GM21723 (cell line): Measurements from ENCODE around the gene LCN1.

Experiments used
- ATAC-seq: cut with Tn5 transposase; IDR thresholded peaks from one replicate; pipeline ENCODE4 v1.9.1; 2021; ENCODE audit warnings: mild to moderate bottlenecking, moderate library complexity; ENCODE audit not compliant: unreplicated experiment

LCN1 gene

GRCh38 chr9:135488013-135488330, 33.3 kb upstream of the LCN1 start:
- ATAC-seq: no peak

DNA sequence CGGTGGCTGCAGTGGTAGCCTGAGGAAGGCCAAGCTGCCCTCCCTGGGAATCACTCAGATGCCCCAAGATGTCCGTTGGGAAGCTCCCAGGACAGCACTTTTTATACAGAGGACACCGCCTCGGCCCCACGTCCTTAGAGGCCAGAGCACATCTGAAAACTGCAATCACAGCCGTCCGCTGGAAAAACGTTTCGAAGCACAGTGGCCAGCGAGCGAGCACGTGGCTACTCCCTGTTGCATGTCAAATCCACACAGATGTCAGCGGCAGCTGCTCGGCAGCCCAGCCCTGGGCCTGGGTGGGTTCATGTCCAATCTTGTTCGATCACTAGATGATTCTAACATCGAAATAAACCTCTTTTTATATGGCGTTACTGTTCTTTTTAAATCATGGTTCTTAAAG, 32.7 kb upstream of the LCN1 start:
- ATAC-seq: no peak

DNA sequence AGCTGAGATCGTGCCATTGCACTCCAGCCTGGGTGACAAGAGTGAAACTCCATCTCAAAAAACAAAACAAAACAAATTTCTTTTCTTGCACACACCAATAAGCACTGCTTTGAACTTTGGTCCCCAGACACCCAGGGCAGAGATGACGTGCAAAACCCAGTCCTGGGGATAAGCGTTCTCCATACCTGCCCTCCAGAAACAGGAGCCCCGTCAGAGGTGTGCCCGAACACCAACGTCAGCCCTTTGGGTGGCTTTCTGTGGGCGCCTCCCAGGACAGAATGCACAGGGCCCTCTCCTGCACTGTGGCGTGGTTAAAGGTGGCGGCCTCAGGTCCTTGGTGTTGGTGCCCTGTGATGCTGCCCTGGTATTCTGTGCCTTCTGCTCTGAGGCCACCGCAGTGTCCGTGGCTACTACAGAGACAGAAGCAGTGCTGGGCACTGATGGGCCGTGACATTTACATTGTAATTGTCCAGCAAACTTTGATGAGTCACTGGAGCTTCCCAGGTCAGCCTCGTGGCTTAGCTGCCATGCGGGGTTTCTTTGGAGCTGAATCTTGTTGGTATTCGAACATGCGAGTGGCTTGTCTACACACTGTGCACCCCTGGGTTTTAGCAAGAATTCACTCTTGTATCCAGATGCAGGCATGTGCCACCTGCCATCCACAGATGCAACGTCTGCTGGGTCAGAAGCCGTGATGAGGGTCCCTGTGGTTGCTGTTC, 31.9 kb upstream of the LCN1 start:
- ATAC-seq: no peak

- ATAC-seq: no peak
Measured at GRCh38 chr9:135490166-135490870, 30.9 kb upstream of the LCN1 start.

DNA sequence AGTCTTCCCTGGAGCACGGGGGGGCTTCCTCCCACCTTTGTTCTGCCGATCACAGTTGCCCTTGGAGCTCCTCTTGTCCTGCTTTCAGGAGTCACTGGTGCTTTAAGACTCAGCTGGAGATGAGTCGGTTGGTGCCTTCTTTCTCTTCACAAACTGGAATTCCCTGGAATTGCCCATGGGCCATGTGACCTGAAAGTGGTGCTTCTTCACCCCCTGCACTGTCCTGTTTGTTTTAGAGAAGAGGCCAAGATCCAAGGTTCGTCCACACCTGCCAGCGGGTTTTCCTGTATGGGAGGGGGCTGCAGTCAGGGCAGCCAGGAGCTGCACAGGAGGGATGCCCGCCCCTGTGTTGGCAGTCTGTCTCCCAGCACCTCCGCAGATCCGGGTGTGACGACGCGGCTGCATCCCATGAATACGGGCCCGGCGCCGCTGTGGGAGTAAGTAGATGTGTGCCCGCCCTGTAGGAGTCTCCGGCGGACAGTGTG, 30.2 kb upstream of the LCN1 start:
- no peak for ATAC-seq

GRCh38 chr9:135491764-135492163, 29.5 kb upstream of the LCN1 start:
- ATAC-seq: no peak

DNA sequence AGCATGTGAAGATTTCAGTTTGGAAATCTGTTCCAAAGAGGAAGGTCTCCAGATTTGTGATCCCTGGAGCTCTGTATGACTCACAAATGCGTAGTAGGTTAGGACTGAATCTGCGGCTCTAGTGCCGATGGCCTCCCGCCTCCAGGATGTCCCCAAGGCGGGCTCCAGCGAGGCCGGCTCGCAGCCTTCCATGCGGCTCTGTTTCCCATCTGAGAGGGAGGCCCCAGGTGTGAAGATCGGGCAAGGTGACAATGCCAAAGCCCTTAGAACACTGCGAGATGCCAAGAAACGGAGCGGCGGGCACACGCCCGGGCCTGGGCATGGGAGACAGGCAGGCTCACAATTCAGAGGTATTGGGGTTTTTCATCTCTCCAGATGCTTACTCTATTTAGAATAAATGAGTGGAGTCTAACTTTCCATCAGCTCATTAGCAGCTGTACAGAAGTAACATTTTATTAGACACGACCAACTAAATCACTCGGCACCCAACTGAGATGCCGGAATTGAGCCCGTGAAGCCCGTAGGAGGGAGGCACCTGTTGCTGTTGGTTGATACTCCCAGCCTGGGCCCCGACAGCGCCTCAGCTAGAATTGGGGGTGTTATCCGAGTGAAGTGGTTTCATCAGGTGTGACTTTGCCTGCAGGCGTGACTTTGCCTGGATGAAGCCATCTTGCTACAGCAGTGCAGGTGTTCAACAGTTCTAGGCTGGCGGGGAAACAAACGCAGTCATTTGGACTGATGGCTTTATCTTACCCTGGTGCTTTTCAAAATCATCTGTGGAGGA, 28.2 kb upstream of the LCN1 start:
- ATAC-seq: no peak

- no peak for ATAC-seq
Measured at GRCh38 chr9:135494791-135495559, 26.3 kb upstream of the LCN1 start.

DNA sequence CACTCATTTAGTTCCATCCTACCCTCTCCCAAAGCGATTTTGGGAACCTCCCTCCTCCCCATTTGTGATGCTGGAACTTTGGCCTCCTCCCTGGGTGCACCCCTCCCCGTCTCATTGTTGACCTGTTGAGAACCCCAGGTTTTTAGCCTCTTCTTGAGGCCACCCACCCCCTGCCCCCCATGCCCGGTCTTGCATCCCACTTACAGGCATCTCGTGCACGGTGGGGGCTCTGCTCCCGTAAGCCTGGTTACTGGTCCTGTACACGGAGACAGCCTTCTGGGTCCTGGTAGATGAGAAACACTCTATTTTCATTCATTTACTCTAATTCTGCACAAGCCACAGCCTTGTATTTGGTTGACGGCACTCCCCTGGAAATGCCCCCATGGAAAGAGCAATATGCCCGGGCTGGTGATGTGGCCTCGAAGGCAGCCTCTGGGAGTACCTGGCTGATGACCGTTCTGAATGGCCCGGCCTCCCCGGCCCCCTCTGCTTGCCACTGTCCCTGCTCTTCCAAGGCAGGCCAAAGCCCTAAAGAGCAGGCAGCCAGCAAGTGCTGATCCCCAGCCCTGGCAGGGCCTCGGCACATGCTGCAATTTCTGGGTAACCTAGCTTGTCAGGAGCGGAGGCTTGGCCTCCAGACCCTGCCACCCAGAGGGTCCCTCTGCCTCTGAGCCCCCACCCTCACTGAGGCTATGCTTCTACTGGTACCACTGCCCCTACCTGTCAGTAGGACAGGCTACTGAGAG, 22.7 kb upstream of the LCN1 start:
- ATAC-seq: no peak

GRCh38 chr9:135499326-135500070, 21.7 kb upstream of the LCN1 start:
- ATAC-seq: peak; percentile 52

- ATAC-seq: peak; percentile 11
Measured at GRCh38 chr9:135500071-135500524, 21.1 kb upstream of the LCN1 start.

- ATAC-seq: peak; percentile 81
Measured at GRCh38 chr9:135500525-135501260, 20.5 kb upstream of the LCN1 start, which contains the start of gene MRPS2. Gene MRPS2, plus strand, starts transcription at chr9:135500682. Its CDS starts 29 bp downstream, at chr9:135500711.

DNA sequence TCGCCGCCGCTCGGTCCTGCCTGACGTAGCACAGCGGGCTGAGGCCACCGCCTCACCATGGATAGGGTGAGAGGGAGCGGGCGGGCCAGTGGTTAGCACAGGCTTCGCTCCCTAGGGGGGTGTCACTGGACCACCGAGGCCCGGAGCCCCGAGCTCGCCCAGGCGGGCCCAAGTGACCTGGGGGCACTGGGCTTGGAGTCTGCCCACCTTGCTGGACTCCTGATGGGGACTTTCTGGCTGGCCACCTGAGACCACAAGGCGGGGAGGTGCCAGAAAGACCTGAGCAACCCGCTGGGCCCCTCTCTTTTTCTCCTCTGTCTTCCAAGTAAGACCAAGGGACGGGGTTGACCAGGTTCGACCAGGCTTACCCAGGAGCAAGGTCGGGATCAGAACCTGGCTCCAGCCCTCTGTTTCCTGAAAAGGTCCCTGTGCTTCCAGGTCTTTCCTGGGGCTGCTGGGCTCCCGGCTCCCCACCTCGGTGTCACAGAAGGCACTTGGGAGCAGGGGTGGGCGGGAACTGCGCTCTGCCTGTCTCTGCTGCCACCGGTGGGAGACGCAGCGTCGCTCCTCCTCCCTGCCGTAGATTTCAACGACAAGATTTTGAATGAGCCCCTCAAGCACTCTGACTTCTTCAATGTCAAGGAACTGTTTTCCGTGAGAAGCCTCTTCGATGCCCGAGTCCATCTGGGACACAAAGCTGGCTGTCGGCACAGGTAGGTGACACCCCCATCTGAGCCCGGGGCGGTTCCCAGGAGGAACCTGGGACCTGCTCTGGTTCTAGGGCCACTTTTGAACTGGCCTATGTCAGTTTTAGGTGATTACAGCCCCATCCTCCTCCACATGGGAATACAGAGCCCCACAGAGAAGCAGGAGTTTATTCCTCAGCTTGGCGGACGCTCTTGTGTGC, 19.7 kb upstream of the LCN1 start:
- no peak for ATAC-seq

DNA sequence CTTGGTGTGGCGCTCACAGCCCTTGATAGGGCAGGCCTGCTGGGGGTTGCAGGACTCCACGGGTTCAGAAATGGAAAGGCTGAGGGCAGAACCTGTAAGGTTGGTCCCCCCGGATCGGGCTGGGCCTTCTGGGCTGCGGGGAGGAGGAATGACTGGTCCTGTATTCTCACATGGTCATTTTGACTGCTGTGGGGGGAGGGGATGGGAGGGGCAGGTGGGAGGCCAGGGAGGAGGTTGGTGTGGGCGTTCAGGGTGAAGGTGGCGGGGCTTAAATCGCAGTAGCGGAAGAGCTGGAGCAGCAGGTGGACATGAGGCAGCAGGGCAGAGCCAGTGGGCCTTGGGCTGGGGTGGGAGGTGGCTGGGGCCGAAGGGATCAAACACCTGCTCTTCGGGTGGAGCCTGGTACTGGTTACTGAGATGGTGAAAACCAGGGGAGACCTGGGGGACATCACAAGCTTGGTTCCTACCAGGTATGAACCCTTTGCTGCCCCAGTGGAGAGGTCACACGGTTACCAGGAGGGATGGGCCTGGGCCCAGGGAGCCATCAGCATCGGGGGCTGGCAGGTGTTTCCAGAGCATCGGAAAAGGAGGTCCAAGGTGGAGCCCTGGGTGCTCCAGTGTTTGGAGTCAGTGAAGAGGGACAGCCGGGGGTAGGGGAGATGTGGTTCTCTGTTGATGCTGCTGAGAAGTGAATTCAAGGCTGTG, 18.9 kb upstream of the LCN1 start:
- no peak for ATAC-seq

DNA sequence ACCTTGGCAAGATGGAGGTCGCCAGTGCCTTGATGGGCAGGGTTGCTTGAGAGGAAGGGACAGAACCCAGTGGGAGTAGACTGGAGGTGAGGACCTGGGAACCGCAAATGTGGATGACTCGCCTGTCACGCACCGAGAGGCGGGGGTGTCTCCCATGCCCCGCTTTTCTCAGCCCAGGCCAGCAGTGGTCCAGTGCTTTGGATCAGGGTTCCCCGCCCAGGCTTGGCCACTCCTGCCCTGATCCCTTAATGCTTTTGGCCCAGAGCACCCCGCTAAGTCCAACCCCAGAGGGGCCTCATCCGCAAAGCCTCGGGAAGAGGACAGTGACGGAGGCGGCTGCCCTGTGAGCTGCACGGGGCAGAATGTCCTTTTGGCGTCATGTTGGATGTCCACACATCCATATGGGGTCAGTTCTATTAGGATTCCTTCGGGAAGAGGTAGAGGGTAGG, 18.3 kb upstream of the LCN1 start:
- ATAC-seq: no peak

DNA sequence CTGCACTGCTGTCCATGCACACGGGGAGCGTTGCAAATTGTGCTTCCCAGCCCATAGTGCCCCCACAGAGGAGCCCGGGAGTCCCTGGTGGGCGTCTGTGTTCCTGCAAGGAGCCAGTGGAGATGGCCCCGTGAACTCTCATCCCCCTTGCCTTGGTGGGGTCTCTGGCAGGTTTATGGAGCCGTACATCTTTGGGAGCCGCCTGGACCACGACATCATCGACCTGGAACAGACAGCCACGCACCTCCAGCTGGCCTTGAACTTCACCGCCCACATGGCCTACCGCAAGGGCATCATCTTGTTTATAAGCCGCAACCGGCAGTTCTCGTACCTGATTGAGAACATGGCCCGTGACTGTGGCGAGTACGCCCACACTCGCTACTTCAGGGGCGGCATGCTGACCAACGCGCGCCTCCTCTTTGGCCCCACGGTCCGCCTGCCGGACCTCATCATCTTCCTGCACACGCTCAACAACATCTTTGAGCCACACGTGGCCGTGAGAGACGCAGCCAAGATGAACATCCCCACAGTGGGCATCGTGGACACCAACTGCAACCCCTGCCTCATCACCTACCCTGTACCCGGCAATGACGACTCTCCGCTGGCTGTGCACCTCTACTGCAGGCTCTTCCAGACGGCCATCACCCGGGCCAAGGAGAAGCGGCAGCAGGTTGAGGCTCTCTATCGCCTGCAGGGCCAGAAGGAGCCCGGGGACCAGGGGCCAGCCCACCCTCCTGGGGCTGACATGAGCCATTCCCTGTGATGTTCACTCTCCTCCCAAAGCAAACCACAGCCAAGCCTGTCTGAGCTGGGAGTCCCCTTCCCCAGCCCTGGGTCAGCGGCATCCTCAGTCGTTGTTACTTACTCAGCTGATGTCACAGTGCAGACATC, 17.6 kb upstream of the LCN1 start:
- ATAC-seq: no peak
